ENCODE data around the gene FADS6. TPM values are rescaled to one million over a fixed set of nuclear protein-coding genes. Genes with fewer than 3 reads are reported as not detected.
"Not testable (repeated sequence)": the region's sequence is repeated elsewhere in the genome, so short reads cannot be mapped to it uniquely, and the experiment has no call there.

Gene FADS6
- polyA plus RNA-seq, 1 of the 3 experiments (the other 2 are of a cell fraction): not detected

DNA sequence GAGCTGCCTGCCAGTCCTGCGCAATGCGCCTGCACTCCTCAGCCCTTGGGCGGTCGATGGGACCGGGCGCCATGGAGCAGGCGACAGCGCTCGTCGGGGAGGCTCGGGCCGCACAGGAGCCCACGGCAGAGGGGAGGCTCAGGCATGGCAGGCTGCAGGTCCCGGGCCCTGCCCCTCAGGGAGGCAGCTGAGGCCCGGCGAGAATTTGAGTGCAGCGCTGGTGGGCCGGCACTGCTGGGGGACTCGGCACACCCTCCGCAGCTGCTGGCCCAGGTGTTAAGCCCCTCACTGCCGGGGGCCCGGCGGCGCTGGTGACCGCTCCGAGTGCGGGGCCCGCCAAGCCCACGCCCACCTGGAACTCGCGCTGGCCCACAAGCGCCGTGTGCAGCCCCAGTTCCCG, 13.6 kb upstream of the FADS6 start:
- no peak for DNase-seq
- TF ChIP-seq MEF2A (IDR thresholded peaks at IDR 0.05; ENCODE audit: borderline replicate concordance, low read depth) (no peak), POLR2AphosphoS5 (IDR thresholded peaks at IDR 0.05; ENCODE audit: low read depth, low read length) (no peak), TEAD4 (IDR thresholded peaks at IDR 0.05; ENCODE audit: borderline replicate concordance, insufficient read depth) (no peak), EZH2phosphoT487 (IDR thresholded peaks at IDR 0.05; ENCODE audit: borderline replicate concordance, low read depth) (no peak), NFIC (IDR thresholded peaks at IDR 0.05; ENCODE audit: borderline replicate concordance) (no peak), GABPA (IDR thresholded peaks at IDR 0.05; ENCODE audit: low read depth) (no peak)
- TF ChIP-seq, protein P1, sequence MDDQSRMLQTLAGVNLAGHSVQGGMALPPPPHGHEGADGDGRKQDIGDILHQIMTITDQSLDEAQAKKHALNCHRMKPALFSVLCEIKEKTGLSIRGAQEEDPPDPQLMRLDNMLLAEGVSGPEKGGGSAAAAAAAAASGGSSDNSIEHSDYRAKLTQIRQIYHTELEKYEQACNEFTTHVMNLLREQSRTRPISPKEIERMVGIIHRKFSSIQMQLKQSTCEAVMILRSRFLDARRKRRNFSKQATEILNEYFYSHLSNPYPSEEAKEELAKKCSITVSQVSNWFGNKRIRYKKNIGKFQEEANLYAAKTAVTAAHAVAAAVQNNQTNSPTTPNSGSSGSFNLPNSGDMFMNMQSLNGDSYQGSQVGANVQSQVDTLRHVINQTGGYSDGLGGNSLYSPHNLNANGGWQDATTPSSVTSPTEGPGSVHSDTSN (IDR thresholded peaks at IDR 0.05): no peak
- POLR2A ChIA-PET: no interaction called here
- Histone ChIP-seq H3K27ac (ENCODE audit: low read depth in 2 of 2, low read length in 1 of 2) (no peak overlapping the region), H4K20me1 (ENCODE audit: insufficient read depth) (no peaks in the 10 kb centered on the region), H3K27me3 (ENCODE audit: insufficient read depth) (peaks cover 26% of the 10 kb centered on the region), H3K4me3 (ENCODE audit: low read depth in 2 of 2, low read length in 1 of 2) (no peak overlapping the region), H3K9me2 (no peaks in the 10 kb centered on the region), H3K4me1 (ENCODE audit: control insufficient read depth in 1 of 2, insufficient read depth in 2 of 2, low read depth in 1 of 2, low read length in 1 of 2) (no peaks in the 10 kb centered on the region), H3K9me3 (no peaks in the 10 kb centered on the region), H3F3A (replicated peaks; ENCODE audit: insufficient read depth) (no peaks in the 10 kb centered on the region), H3K9ac (no peak overlapping the region), H3K4me2 (no peak overlapping the region), H3K79me2 (ENCODE audit: insufficient read depth) (no peaks in the 10 kb centered on the region), H3K36me3 (replicated peaks in 1 of 2; ENCODE audit: control insufficient read depth in 1 of 2, insufficient read depth in 2 of 2, low read length in 1 of 2) (no peaks in the 10 kb centered on the region), H2AFZ (ENCODE audit: low read depth) (no peak overlapping the region)
- 83% methylated on average over 31 of the region's 34 CpGs for WGBS (ENCODE audit: low lambda C conversion rate)
- CTCF ChIA-PET: interaction anchor here (0.7 to 1.6 kb wide), 4 partner anchors 16 to 365 kb away, joined by 3 to 4 read pairs (median 3); partner anchors contain the start of gene USH1G

DNA sequence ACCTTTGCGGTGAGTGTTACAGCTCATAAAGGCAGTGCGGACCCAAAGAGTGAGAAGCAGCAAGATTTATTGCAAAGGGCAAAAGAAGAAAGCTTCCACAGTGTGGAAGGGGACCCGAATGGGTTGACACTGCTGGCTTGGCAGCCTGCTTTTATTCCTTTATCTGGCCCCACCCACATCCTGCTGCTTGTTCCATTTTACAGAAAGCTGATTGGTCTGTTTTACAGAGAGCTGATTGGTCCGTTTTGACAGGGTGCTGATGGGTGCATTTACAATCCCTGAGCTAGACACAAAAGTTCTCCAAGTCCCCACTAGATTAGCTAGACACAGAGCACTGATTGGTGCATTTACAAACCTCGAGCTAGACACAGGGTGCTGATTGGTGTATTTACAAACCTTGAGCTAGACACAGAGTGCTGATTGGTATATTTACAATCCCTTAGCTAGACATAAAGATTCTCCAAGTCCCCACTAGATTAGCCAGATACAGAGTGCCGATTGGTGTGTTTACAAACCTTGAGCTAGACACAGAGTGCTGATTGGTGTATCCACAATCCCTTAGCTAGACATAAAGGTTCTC, 12.9 kb upstream of the FADS6 start:
- H3F3A ChIP-seq (replicated peaks; ENCODE audit: insufficient read depth); H4K20me1 ChIP-seq (ENCODE audit: insufficient read depth); DNase-seq; H3K9ac ChIP-seq; POLR2A ChIA-PET; H2AFZ ChIP-seq (ENCODE audit: low read depth); H3K27ac ChIP-seq (ENCODE audit: low read depth in 2 of 2, low read length in 1 of 2); H3K36me3 ChIP-seq (replicated peaks in 1 of 2; ENCODE audit: control insufficient read depth in 1 of 2, insufficient read depth in 2 of 2, low read length in 1 of 2); H3K79me2 ChIP-seq (ENCODE audit: insufficient read depth); H3K4me3 ChIP-seq (ENCODE audit: low read depth in 2 of 2, low read length in 1 of 2); H3K4me1 ChIP-seq (ENCODE audit: control insufficient read depth in 1 of 2, insufficient read depth in 2 of 2, low read depth in 1 of 2, low read length in 1 of 2); H3K4me2 ChIP-seq; H3K9me3 ChIP-seq; H3K9me2 ChIP-seq: not testable (repeated sequence)
- CTCF ChIA-PET: interaction anchor here (0.7 to 1.8 kb wide), 6 partner anchors 17 to 366 kb away, joined by 3 to 4 read pairs (median 3); partner anchors contain the start of gene USH1G
- H3K27me3 ChIP-seq (ENCODE audit: insufficient read depth): peaks cover 26% of the 10 kb centered on the region
- WGBS (ENCODE audit: low lambda C conversion rate): 49% methylated on average over 6 of the region's 6 CpGs

DNA sequence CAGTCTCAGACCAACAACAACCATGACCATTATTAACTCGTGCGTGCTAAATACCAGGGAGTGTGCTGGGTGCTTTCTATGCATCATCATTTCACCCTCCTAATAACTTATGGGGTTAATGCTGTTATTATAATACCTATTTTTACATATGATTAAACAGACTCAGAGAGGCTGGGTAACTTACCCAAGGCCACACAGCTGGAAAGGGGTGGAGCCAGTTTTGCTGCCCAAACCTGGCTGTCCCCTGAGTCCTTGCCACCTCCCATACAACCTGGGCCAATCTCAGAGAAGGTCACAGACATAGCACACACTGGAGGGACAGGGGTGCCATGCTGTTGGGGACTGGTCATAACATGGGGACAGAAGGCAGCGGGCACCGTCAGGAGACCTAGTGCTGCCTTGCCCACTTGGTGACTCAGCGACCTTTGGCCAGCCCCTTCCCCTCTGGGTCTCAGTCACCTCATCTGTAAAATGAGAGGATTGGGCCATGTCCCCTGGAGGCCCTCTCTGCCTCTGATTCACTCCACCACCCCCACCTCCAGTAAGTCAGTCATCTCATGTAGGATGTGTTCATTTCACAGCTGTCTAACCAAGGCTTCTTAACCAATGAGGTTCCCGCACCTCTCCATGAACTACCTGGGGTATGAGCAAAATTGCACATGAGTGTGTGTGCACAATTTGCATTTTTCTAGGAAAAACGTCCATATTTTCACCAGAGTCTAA, 11.4 kb upstream of the FADS6 start:
- TF ChIP-seq FOSL2 (IDR thresholded peaks at IDR 0.05; ENCODE audit: borderline replicate concordance, low read depth): no peak
- TF ChIP-seq, protein P2, sequence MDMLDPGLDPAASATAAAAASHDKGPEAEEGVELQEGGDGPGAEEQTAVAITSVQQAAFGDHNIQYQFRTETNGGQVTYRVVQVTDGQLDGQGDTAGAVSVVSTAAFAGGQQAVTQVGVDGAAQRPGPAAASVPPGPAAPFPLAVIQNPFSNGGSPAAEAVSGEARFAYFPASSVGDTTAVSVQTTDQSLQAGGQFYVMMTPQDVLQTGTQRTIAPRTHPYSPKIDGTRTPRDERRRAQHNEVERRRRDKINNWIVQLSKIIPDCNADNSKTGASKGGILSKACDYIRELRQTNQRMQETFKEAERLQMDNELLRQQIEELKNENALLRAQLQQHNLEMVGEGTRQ (IDR thresholded peaks at IDR 0.05; ENCODE audit: borderline replicate concordance, low read depth, low read length): no peak
- no peak for TF ChIP-seq RCOR1 (IDR thresholded peaks at IDR 0.05; ENCODE audit: low read length)
- no peak for TF ChIP-seq NRF1 (IDR thresholded peaks at IDR 0.05; ENCODE audit: low read depth, low read length)
- TF ChIP-seq, protein P1 (IDR thresholded peaks at IDR 0.05): no peak
- TF ChIP-seq EZH2phosphoT487 (IDR thresholded peaks at IDR 0.05; ENCODE audit: borderline replicate concordance, low read depth): no peak
- TF ChIP-seq, protein P3, sequence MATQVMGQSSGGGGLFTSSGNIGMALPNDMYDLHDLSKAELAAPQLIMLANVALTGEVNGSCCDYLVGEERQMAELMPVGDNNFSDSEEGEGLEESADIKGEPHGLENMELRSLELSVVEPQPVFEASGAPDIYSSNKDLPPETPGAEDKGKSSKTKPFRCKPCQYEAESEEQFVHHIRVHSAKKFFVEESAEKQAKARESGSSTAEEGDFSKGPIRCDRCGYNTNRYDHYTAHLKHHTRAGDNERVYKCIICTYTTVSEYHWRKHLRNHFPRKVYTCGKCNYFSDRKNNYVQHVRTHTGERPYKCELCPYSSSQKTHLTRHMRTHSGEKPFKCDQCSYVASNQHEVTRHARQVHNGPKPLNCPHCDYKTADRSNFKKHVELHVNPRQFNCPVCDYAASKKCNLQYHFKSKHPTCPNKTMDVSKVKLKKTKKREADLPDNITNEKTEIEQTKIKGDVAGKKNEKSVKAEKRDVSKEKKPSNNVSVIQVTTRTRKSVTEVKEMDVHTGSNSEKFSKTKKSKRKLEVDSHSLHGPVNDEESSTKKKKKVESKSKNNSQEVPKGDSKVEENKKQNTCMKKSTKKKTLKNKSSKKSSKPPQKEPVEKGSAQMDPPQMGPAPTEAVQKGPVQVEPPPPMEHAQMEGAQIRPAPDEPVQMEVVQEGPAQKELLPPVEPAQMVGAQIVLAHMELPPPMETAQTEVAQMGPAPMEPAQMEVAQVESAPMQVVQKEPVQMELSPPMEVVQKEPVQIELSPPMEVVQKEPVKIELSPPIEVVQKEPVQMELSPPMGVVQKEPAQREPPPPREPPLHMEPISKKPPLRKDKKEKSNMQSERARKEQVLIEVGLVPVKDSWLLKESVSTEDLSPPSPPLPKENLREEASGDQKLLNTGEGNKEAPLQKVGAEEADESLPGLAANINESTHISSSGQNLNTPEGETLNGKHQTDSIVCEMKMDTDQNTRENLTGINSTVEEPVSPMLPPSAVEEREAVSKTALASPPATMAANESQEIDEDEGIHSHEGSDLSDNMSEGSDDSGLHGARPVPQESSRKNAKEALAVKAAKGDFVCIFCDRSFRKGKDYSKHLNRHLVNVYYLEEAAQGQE (IDR thresholded peaks at IDR 0.05; ENCODE audit: low read depth, low read length): no peak
- no peak for TF ChIP-seq RAD21 (IDR thresholded peaks at IDR 0.05; ENCODE audit: low read length)
- no peaks in the 10 kb centered on the region for H3K79me2 ChIP-seq (ENCODE audit: insufficient read depth)
- H4K20me1 ChIP-seq (ENCODE audit: insufficient read depth): no peaks in the 10 kb centered on the region
- H3K4me2 ChIP-seq: no peak overlapping the region
- no peak overlapping the region for H3K27ac ChIP-seq (ENCODE audit: low read depth in 2 of 2, low read length in 1 of 2)
- no peaks in the 10 kb centered on the region for H3K36me3 ChIP-seq (replicated peaks in 1 of 2; ENCODE audit: control insufficient read depth in 1 of 2, insufficient read depth in 2 of 2, low read length in 1 of 2)
- no peaks in the 10 kb centered on the region for H3F3A ChIP-seq (replicated peaks; ENCODE audit: insufficient read depth)
- H2AFZ ChIP-seq (ENCODE audit: low read depth): no peak overlapping the region
- peaks cover 26% of the 10 kb centered on the region for H3K27me3 ChIP-seq (ENCODE audit: insufficient read depth)
- no peak overlapping the region for H3K9ac ChIP-seq
- 55% methylated on average over 7 of the region's 7 CpGs for WGBS (ENCODE audit: low lambda C conversion rate)
- no peaks in the 10 kb centered on the region for H3K4me1 ChIP-seq (ENCODE audit: control insufficient read depth in 1 of 2, insufficient read depth in 2 of 2, low read depth in 1 of 2, low read length in 1 of 2)
- H3K4me3 ChIP-seq (ENCODE audit: low read depth in 2 of 2, low read length in 1 of 2): no peak overlapping the region
- no peak for DNase-seq
- CTCF ChIA-PET: interaction anchor here (1.3 to 2.0 kb wide), 3 partner anchors 43 to 201 kb away, joined by 3 to 6 read pairs (median 4); no protein-coding TSS in a partner anchor
- POLR2A ChIA-PET: no interaction called here
- H3K9me3 ChIP-seq: no peaks in the 10 kb centered on the region
- no peaks in the 10 kb centered on the region for H3K9me2 ChIP-seq
